Testis (tissue), 2 donors: Measurements from ENCODE around the gene EXOC2.

ENCODE experiments used
- POLR2A ChIP-seq: fragments of 450-650 bp; IDR thresholded peaks from one replicate; pipeline ENCODE4 v1.6.1; 2017; ENCODE audit warnings: antibody characterized with exemption, mild to moderate bottlenecking, moderate library complexity
- TF ChIP-seq, protein P1 (sequence below), 3 experiments: fragments of 450-650 bp in 2 of 3; fragments of 200-600 bp in 1 of 3; sonication (generic) in 1 of 3; IDR thresholded peaks; one replicate each; pipeline ENCODE4 v1.5.1; 2016 to 2019; ENCODE audit warnings: antibody characterized with exemption in 3 of 3, mild to moderate bottlenecking in 2 of 3, moderate library complexity in 1 of 3

DNA sequence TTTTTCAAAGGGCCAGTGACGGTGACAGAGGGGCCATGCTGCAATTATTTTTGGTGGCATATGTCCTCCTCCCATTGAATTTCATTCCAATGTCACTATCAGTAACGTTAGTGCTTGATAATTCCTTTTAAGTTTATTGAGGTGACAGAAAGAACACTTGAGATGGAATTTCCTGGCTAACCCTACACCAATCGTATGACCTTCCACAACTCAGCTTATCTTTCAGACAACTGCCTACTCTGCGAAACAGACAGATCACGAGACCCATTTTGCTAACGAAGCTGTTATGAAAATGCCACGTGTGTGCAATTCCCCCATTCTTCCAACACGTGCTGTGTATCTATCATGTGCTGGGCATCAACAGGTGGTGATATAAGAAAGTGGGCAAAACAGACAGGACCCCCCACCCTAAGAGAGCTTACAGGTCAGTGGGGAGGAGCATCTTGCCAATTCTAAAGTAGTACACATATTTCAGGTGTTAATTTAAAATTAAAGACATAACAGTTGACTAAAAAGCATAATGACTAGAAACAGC lies 188.4 kb downstream of the EXOC2 start:
- TF ChIP-seq, protein P1, sequence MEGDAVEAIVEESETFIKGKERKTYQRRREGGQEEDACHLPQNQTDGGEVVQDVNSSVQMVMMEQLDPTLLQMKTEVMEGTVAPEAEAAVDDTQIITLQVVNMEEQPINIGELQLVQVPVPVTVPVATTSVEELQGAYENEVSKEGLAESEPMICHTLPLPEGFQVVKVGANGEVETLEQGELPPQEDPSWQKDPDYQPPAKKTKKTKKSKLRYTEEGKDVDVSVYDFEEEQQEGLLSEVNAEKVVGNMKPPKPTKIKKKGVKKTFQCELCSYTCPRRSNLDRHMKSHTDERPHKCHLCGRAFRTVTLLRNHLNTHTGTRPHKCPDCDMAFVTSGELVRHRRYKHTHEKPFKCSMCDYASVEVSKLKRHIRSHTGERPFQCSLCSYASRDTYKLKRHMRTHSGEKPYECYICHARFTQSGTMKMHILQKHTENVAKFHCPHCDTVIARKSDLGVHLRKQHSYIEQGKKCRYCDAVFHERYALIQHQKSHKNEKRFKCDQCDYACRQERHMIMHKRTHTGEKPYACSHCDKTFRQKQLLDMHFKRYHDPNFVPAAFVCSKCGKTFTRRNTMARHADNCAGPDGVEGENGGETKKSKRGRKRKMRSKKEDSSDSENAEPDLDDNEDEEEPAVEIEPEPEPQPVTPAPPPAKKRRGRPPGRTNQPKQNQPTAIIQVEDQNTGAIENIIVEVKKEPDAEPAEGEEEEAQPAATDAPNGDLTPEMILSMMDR (IDR thresholded peaks at IDR 0.05) = no peak
- TF ChIP-seq POLR2A = no peak
